ENCODE measurements around the gene SMIM30. TPM values are rescaled to one million over a fixed set of nuclear protein-coding genes. Genes with fewer than 3 reads are reported as not detected.

SMIM30 gene, protein sequence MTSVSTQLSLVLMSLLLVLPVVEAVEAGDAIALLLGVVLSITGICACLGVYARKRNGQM
- total RNA-seq = 30.2 and 33.9 TPM in 2 replicates

DNA sequence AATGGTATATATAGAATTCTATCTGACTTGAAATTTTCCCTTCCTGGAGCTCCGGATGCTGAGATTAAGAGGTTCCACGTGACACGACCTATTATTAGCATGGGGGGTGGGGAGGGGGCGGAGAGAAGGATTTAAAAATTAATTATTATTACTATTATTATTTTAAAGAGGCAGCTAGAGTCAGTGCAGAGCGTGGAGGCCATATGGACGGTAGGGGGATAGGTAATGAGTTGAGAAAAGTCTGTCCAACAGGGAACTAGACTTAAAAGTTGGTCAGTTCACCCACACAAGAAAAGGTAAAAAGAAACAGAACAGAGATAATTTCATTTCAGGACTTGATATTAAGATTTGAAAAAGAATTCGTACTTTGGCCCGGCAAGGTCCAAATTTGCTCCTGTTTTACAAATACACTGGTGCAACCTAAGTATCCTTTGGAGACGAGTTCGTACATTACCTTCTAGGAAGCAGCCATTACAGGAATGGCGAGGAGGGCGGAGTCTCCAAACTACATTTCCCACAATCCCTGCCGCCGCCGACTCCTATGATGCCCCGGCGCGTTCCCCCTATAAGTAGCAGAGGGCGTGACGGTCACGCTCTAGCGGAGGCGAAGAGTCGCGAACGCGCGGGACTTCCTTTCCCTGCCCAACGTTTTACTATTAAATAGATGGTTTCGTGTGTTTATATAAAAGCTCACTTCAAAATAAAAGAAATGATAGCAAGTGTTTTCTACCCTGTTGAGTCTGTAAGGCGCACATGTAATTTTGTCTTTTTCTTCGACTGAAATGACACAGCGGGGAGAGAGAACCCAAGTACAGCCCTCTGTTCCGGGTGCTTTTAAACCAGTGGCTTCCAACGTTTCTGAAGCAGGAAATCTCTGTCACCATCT lies at the start of gene SMIM30:
Gene SMIM30, minus strand, starts transcription at position 481 of the 886 bp plus-strand sequence. CDS start 976 bp downstream, outside the sequence.

GRCh38 chr7:113086431-113086888 lies 31.9 kb downstream of the SMIM30 start, which contains the start of gene GPR85:
Gene GPR85 (minus strand): TSS chr7:113086827. CDS start chr7:113084721, 2,106 bp downstream.

Other genes starting within 250 kb of the SMIM30 start
- gene GPR85, start 31.7 kb downstream of the SMIM30 start, total RNA-seq = 0.49 and 0.63 TPM in 2 replicates

All from mesangial cell (primary cell).